GM21526 (cell line): ENCODE data around the gene LZTS2.

ENCODE experiments used
- ATAC-seq: cut with Tn5 transposase; IDR thresholded peaks from one replicate; pipeline ENCODE4 v1.9.1; 2021; ENCODE audit warnings: moderate library complexity; ENCODE audit not compliant: unreplicated experiment, low FRiP score

The LZTS2 gene

DNA sequence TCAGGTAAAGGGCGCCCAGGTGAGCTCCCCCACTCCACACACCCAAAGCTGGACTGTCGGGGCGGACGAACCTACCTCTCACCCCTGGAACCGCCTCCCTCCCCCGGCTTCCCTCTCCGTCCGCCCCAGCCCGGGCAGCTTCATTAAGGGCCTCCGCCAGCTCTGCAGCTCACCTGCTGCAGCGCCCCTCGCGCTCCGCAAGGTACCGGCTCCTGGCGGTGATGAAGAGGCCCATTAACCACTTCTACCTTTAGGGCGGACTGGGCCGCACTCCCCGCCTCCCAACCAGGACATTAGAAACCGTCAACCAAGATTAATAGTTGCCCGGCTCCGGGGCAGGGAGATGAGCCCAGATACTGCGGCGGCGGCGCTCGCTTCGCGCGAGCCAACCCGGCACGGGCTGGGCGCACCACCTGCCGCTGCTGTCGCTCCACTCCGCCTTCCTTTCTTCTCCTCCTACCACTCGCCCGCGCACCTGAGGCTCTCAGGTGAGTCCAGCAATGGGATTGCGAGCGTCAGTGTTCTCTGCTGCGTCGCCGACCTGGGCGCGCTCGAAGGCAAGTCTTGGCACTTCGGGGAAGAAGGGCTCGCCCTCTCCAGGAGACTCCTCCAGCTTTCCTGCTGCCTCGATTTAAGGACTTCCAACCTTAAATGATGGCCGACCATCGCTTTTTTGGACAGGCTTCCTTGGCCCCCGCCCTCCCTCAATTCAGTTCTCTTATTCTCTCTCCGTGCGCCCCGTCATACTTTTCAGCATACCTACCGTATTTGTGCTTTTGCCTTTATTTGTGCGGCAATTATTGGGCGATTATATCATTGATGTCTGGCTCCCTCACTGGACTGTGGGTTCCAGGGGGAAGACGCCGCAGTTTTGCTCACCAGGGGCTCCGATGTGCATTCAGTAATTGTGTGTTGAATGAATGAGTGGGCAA is 48.6 kb downstream of the LZTS2 start:
- no peak for ATAC-seq

GRCh38 chr10:101050208-101051069 is 50.8 kb downstream of the LZTS2 start:
- no peak for ATAC-seq

DNA sequence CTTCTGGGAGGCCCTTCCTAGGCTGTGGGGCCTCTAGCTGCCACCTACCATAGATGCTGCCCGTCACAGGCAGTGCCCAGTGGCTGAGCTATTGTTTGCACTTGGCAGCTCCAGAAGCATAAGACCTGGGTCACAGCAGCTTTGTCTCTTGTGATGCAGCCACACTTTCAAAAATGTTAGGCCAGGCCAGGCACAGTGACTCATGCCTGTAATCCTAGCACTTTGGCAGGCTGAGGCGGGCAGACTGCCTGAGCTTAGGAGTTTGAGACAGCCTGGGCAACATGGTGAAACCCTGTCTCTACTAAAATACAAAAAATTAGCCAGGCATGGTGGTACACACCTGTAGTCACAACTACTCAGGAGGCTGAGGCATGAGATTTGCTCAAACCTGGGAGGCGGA is 52.7 kb downstream of the LZTS2 start:
- ATAC-seq, result no peak

DNA sequence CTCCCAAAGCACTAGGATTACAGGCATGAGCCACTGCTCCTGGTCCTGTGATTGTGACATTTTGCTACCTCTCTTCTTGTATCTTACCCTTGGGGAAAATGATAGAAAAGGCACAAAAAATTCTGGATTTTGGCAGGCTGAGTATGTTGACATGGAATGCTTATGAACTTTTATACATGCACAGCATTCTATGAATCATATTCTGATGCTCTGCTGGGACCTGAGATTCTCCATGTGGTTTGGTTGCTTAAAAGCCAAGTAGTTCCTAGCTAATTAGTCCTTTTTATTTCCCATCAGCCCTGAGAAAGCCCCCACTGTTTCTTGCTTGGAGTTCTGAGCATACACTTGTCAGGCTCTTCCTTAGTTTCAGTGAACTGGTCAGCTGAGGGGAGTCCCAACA is 53.9 kb downstream of the LZTS2 start:
- no peak for ATAC-seq

GRCh38 chr10:101054351-101054750 is 54.7 kb downstream of the LZTS2 start:
- ATAC-seq, result no peak

- no peak for ATAC-seq
Measured at GRCh38 chr10:101054876-101055275, 55.3 kb downstream of the LZTS2 start.

- ATAC-seq, result no peak
Measured at GRCh38 chr10:101055411-101055810, 55.8 kb downstream of the LZTS2 start.

- no peak for ATAC-seq
Measured at GRCh38 chr10:101056365-101057151, 57.0 kb downstream of the LZTS2 start.
